GM10248 (cell line): ENCODE measurements around the gene TRIM41.

Experiments used
- CTCF ChIA-PET: fragments of 300-600 bp; sonication (Branson Sonifier 250); formaldehyde crosslinking; extraction: SDS; loops from one replicate; lab custom pipeline; 2021; ENCODE audit warnings: antibody characterized with exemption; lab: Yijun Ruan, JAX
- POLR2A ChIA-PET: fragments of 350-650 bp; sonication (Branson Sonifier 250); formaldehyde crosslinking; extraction: SDS; loops from one replicate; lab custom pipeline; 2020; ENCODE audit warnings: antibody characterized with exemption; lab: Yijun Ruan, JAX
- DNase-seq: peaks from one replicate; pipeline ENCODE4 v3.0.0; 2012; ENCODE audit errors: extremely low spot score
- TF ChIP-seq, protein P1 (sequence below): IDR thresholded peaks from 2 replicates; pipeline ENCODE4 v1.5.1; 2012; ENCODE audit warnings: mild to moderate bottlenecking, low read depth; ENCODE audit errors: extremely low read depth, missing control alignments, control extremely low read depth

Gene TRIM41

GRCh38 chr5:181234455-181235306 lies 11.6 kb downstream of the TRIM41 start:
- TF ChIP-seq, protein P1, sequence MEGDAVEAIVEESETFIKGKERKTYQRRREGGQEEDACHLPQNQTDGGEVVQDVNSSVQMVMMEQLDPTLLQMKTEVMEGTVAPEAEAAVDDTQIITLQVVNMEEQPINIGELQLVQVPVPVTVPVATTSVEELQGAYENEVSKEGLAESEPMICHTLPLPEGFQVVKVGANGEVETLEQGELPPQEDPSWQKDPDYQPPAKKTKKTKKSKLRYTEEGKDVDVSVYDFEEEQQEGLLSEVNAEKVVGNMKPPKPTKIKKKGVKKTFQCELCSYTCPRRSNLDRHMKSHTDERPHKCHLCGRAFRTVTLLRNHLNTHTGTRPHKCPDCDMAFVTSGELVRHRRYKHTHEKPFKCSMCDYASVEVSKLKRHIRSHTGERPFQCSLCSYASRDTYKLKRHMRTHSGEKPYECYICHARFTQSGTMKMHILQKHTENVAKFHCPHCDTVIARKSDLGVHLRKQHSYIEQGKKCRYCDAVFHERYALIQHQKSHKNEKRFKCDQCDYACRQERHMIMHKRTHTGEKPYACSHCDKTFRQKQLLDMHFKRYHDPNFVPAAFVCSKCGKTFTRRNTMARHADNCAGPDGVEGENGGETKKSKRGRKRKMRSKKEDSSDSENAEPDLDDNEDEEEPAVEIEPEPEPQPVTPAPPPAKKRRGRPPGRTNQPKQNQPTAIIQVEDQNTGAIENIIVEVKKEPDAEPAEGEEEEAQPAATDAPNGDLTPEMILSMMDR, result no peak
- CTCF ChIA-PET, result interaction anchor here (0.9 to 1.8 kb wide), 4 partner anchors 9 to 66 kb away, joined by 3 to 4 read pairs (median 4); partner anchors contain the start of genes RACK1, TRIM41 and TRIM52
- no peak for DNase-seq
- POLR2A ChIA-PET, result interaction anchor here (1.7 to 2.1 kb wide), 2 partner anchors 8 to 11 kb away, joined by 4 to 15 read pairs; partner anchors contain the start of gene TRIM41

GRCh38 chr5:181235323-181235688 lies 12.2 kb downstream of the TRIM41 start:
- DNase-seq, result no peak
- POLR2A ChIA-PET, result interaction anchor here (2.1 kb wide), 1 partner anchor 12 kb away, joined by 15 read pairs; the partner anchor contains the start of gene TRIM41
- CTCF ChIA-PET, result interaction anchor here (0.9 to 1.2 kb wide), 3 partner anchors 12 to 67 kb away, joined by 3 to 4 read pairs (median 3); partner anchors contain the start of genes TRIM41 and TRIM52
- TF ChIP-seq, protein P1, result no peak

- TF ChIP-seq, protein P1, result no peak
- CTCF ChIA-PET, result interaction anchor here (1.0 to 1.2 kb wide), 2 partner anchors 12 to 68 kb away, joined by 3 read pairs; partner anchors contain the start of gene TRIM41
Observed at GRCh38 chr5:181235689-181236366, 12.7 kb downstream of the TRIM41 start.

DNA sequence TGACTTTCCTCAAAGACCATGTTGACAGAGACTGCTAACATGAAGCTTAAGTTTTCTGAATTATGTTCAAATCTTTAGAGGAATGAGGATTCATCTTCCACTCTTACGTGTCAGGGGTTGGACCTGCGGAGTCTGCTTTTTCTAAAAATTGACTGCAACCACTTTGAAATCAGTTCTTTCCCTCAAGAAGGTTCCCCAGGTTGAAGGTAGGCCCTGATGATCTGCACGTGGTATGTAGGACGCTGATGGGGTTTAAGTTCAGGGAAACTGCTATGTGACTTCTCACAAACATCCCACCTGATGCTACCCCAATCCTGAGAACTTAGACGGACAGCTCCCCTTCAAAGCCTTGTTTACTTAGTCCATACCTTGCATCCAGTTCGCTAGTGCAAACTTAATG lies 13.4 kb downstream of the TRIM41 start:
- DNase-seq, result no peak
- POLR2A ChIA-PET, result interaction anchor here (0.7 to 0.9 kb wide), 2 partner anchors 24 kb away, joined by 3 read pairs; no protein-coding TSS in a partner anchor
- TF ChIP-seq, protein P1, result no peak
- CTCF ChIA-PET, result interaction anchor here (0.9 kb wide), 1 partner anchor 10 kb away, joined by 3 read pairs; no protein-coding TSS in a partner anchor

More at GRCh38 chr5:181235689-181236366, 12.7 kb downstream of the TRIM41 start:
- POLR2A ChIA-PET, result interaction anchor here (0.7 to 2.1 kb wide), 2 partner anchors 12 to 24 kb away, joined by 3 to 15 read pairs; partner anchors contain the start of gene TRIM41
- no peak for DNase-seq

- CTCF ChIA-PET, result interaction anchor here (0.9 kb wide), 1 partner anchor 9 kb away, joined by 3 read pairs; no protein-coding TSS in a partner anchor
- POLR2A ChIA-PET, result interaction anchor here (0.7 to 0.9 kb wide), 2 partner anchors 23 to 25 kb away, joined by 3 read pairs; no protein-coding TSS in a partner anchor
- TF ChIP-seq, protein P1, result no peak
- DNase-seq, result no peak
Observed at GRCh38 chr5:181236954-181237641, 14.0 kb downstream of the TRIM41 start.
